ENCODE data around the gene ABHD3.
"Not testable (repeated sequence)": the region's sequence is repeated elsewhere in the genome, so short reads cannot be mapped to it uniquely, and the experiment has no call there.

Gene ABHD3

GRCh38 chr18:21640375-21640774 lies 64.2 kb downstream of the ABHD3 start:
- not testable (repeated sequence) for DNase-seq

DNA sequence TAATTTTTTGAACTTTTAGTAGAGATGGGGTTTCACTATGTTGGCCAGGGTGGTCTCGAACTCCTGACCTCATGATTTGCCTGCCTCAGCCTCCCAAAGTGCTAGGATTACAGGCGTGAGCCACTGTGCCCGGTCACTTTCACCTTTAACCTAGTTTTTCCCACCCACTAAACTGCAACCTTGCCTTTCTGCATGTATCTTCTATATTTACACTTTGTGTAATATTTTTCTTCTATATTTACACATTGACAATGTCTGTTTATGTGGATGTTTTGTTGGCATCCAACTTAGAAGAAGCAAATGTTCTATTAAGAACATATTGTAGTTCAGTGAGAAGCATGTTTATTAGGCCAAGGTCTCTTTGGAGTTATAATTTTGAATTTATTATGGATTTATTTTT lies 65.8 kb downstream of the ABHD3 start:
- DNase-seq, result no peak

DNA sequence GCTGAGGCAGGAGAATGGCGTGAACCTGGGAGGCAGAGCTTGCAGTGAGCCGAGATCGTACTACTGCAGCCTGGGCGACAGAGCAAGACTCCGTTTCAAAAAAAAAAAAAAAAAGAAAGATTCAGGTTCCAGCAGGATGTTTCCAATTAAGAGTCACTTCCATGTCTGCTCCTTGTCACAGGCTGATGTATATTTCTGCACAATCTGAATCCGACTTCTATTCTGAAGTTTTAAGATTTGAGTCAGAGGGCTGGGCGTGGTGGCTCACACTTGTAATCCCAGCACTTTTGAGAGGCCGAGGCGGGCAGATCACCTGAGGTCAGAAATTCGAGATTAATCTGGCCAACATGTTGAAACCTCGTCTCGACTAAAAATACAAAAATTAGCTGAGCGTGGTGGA lies 67.8 kb downstream of the ABHD3 start:
- DNase-seq, result no peak

GRCh38 chr18:21634588-21635199 lies 69.9 kb downstream of the ABHD3 start:
- DNase-seq, result no peak

DNA sequence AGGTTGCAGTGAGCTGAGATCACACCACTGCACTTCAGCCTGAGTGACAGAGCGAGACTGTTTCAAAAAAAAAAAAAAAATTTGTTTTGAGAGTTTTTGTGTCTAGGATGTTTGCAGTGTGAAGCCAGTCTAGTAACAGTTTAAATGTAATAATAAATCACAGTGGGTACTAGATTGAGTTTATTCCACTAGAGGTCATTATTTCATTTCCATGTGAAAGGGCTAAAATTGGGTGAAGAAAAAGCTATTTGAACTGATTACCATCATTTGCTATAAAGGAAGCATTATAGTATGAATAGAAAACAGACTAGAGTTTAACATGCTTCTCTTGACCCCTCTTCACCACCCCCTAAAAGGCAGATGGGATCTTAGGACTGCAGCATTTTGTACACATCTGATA lies 72.2 kb downstream of the ABHD3 start:
- DNase-seq, result no peak

- no peak for DNase-seq
These were observed 75.3 kb downstream of the ABHD3 start for GRCh38 chr18:21629089-21629832.

DNA sequence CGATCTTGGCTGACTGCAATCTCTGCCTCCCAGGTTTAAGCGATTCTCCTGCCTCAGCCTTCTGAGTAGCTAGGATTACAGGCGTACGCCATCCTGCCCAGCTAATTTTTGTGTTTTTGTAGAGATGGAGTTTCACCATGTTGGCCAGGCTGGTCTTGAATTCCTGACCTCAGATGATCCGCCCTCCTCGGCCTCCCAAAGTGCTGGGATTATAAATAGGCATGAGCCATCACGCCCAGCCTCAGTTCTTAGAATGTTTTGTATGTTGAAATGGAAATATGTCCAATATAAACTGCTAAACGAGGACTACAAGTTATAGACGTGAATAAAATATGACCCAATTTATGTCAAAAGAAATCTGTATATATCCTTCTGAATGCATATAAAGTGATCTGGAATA lies 82.9 kb downstream of the ABHD3 start:
- DNase-seq, result not testable (repeated sequence)

DNA sequence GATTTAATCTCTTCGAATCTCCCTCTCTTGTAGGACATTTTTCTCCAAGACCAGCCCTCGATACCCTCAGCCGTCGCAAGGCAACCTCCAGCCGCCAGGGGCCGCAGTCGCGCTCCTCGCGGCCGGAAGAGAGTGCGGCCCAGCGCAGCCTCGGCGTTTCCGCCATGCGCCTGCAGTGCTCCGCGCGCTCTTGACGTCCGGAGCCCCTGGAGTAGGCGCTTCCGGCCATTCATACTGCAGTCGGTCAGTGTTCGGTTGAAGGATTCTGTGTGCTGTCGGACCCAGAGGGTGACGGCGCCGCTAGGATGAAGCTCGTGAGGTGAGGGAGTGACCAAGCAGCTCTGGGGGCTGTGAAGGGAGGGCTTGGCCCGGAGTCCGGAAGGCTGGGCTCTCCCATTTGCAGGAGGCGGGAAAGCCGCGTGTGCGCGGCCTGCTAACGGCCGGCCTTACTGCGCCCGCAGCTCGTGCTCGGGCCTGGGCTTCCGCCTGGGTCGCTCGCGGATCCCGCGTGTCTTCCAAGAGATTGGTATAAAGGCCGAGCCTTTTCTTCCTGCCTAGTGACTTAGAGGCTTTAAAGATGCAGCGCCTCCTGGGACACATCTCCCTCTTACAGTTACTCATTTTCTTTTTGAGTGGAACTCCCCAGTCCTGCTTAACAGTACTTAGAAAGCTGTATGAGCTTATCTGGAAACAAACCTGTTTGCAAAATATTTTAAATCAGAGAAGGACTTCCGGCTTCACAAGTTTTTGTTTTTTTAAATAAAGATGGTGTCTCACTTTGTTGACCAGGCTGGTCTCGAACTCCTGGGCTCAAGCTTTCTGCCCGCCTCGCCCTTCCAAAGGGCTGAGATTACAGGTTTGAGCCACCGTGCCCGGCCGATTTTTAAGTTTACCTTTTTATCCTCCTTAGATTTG lies 92.2 kb downstream of the ABHD3 start, which contains the start of gene SNRPD1:
TSS of gene SNRPD1 (plus strand) at position 190 of the 915 bp plus-strand sequence. CDS start at position 306, 116 bp downstream.
- DNase-seq, result peak; percentile 93

DNA sequence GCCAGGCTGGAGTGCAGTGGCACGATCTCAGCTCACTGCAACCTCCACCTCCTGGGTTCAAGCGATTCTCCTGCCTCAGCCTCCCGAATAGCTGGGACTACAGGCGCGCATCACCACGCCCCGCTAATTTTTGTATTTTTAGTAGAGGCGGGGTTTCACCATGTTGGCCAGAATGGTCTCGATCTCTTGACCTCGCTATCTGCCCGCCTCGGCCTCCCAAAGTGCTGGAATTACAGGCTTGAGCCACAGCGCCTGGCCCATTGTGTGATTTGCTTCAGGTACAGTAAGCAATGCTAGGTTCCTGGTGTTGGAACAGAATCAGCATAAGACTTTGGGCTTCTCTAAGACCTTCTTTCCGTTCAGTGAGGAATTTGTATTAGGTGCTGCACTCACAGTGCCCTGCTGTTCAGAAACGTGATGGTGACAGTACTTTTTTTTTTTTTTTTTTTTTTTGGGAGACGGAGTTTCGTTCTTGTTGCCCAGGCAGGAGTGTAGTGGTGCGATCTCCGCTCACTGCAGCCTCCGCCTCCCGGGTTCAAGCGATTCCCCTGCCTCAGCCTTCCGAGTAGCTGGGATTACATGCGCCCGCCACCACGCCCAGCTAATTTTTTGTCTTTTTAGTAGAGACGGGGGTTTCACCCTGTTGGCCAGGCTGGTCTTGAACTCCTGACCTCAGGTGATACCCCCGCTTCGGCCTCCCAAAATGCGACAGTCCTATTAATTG lies 93.0 kb downstream of the ABHD3 start:
- not testable (repeated sequence) for DNase-seq

- DNase-seq, result no peak
These were observed 99.4 kb downstream of the ABHD3 start for GRCh38 chr18:21605213-21605612.

DNA sequence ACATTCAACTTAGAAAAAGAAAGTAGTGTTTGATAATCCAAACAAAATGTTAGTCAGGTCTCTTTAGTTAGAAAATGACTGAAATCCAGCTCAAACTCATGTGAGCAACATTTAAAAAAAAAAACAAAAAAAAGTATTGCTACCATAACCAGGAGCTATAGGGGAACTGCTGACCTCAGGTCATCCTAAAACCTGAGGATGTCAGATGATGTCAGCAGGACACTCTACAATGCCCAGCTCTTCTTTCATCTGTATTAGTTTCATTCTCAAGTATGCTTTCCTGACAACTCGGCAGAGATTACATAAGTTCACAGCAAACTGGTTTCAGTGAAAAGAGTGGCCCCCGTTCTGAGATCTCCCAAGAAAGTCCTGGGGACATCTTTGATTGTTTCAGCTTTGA lies 99.9 kb downstream of the ABHD3 start:
- DNase-seq, result no peak

- DNase-seq, result no peak
These were observed 102.3 kb downstream of the ABHD3 start for GRCh38 chr18:21602299-21602587.

Data from activated CD4-positive, alpha-beta T cell treated with anti-CD3 and anti-CD28 coated beads for 48 hours (primary cell).